GM12873 (cell line): ENCODE results near the gene TSPAN31.

Source experiments
- CTCF ChIP-seq: IDR thresholded peaks from 2 replicates; pipeline ENCODE4 v1.5.1; 2012; ENCODE audit warnings: low read depth, mild to moderate bottlenecking, moderate library complexity, low read length, control low read depth; ENCODE audit not compliant: insufficient read depth; ENCODE audit errors: missing control alignments

TSPAN31 gene

GRCh38 chr12:57754411-57755193, 9.8 kb downstream of the TSPAN31 start, which contains the start of gene MARCHF9:
Gene MARCHF9, plus strand, starts transcription at chr12:57755103. Its CDS starts 426 bp downstream, at chr12:57755529.
- TF ChIP-seq CTCF, result no peak

- TF ChIP-seq CTCF, result no peak
Measured at GRCh38 chr12:57755194-57755453, 10.3 kb downstream of the TSPAN31 start.

GRCh38 chr12:57755454-57756372, 10.9 kb downstream of the TSPAN31 start:
- TF ChIP-seq CTCF, result no peak

- TF ChIP-seq CTCF, result peak; percentile 96
Measured at GRCh38 chr12:57756406-57757341, 11.8 kb downstream of the TSPAN31 start.

- TF ChIP-seq CTCF, result no peak
Measured at GRCh38 chr12:57757771-57758170, 12.9 kb downstream of the TSPAN31 start.

GRCh38 chr12:57758552-57759359, 13.9 kb downstream of the TSPAN31 start:
- TF ChIP-seq CTCF, result no peak
